ENCODE results near the gene SPATA16.
"Not testable (repeated sequence)": the region's sequence is repeated elsewhere in the genome, so short reads cannot be mapped to it uniquely, and the experiment has no call there.

Gene SPATA16

GRCh38 chr3:173055228-173055933 is 85.7 kb downstream of the SPATA16 start:
- DNase-seq = no peak

GRCh38 chr3:173049360-173049759 is 91.7 kb downstream of the SPATA16 start:
- no peak for DNase-seq

- no peak for DNase-seq
Observed at GRCh38 chr3:173045770-173046382, 95.2 kb downstream of the SPATA16 start.

- no peak for DNase-seq
Observed at GRCh38 chr3:173044998-173045397, 96.0 kb downstream of the SPATA16 start.

GRCh38 chr3:173043757-173044156 is 97.3 kb downstream of the SPATA16 start:
- DNase-seq = no peak

- no peak for DNase-seq
Observed at GRCh38 chr3:173038484-173038871, 102.6 kb downstream of the SPATA16 start.

GRCh38 chr3:173037840-173038483 is 103.1 kb downstream of the SPATA16 start:
- DNase-seq = no peak

GRCh38 chr3:173030273-173030672 is 110.8 kb downstream of the SPATA16 start:
- no peak for DNase-seq

GRCh38 chr3:173028351-173028750 is 112.7 kb downstream of the SPATA16 start:
- no peak for DNase-seq

- DNase-seq = no peak
Observed at GRCh38 chr3:173027429-173027828, 113.6 kb downstream of the SPATA16 start.

- DNase-seq = no peak
Observed at GRCh38 chr3:173025941-173026340, 115.1 kb downstream of the SPATA16 start.

GRCh38 chr3:173021547-173022185 is 119.4 kb downstream of the SPATA16 start:
- DNase-seq = no peak

- not testable (repeated sequence) for DNase-seq
Observed at GRCh38 chr3:173020128-173020527, 120.9 kb downstream of the SPATA16 start.

- no peak for DNase-seq
Observed at GRCh38 chr3:173019378-173019777, 121.7 kb downstream of the SPATA16 start.

GRCh38 chr3:173018758-173019157 is 122.3 kb downstream of the SPATA16 start:
- no peak for DNase-seq

- DNase-seq = no peak
Observed at GRCh38 chr3:173013219-173013832, 127.7 kb downstream of the SPATA16 start.

GRCh38 chr3:173009410-173009809 is 131.6 kb downstream of the SPATA16 start:
- no peak for DNase-seq

- DNase-seq = no peak
Observed at GRCh38 chr3:173008978-173009377, 132.1 kb downstream of the SPATA16 start.

GRCh38 chr3:173007079-173007723 is 133.8 kb downstream of the SPATA16 start:
- DNase-seq = no peak

- no peak for DNase-seq
Observed at GRCh38 chr3:173006006-173006405, 135.0 kb downstream of the SPATA16 start.

GRCh38 chr3:173004681-173005080 is 136.4 kb downstream of the SPATA16 start:
- DNase-seq = no peak

GRCh38 chr3:173003956-173004355 is 137.1 kb downstream of the SPATA16 start:
- DNase-seq = no peak

GRCh38 chr3:173003471-173003870 is 137.6 kb downstream of the SPATA16 start:
- DNase-seq = no peak

Data from activated CD4-positive, alpha-beta T cell treated with anti-CD3 and anti-CD28 coated beads, Interleukin-10, Interleukin-2, amounts not matched to agents 100 ng/mL and 50 ng/mL, durations not matched to agents 16 hours and 8 hours (primary cell).